ENCODE measurements around the gene AP2S1.

DNA sequence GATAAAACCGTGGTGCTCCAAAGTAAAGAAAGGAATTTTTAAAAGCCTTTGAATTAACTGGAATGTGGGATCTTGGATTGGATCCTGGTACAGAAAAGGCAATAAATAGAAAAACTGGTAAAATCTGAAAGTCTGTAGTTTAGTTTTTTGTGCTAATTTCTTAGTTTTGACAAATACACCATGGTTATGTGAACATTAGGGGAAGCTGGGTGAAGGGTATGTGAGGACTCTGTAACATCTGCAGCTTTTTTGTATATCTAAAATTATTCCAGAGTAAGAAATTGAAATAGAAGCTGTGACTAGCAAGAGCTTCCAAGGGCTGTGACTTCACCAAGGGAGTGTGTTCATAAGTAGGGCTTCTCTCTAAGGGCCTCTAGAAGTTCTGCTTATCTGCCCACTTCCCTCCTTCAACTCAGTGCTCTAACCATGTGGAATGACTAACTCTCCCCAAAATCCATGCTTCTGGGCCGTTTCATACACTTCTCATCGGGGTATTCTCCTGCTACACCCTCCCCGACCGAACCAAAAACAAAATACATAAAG is 36.7 kb upstream of the AP2S1 start:
- no peak for TF ChIP-seq MAX (IDR thresholded peaks at IDR 0.05; ENCODE audit: low read depth, low read length)
- TF ChIP-seq CTCF (IDR thresholded peaks at IDR 0.05; ENCODE audit: low read depth, low read length): no peak
- TF ChIP-seq POLR2A (IDR thresholded peaks at IDR 0.05; ENCODE audit: extremely low read depth, insufficient read length): no peak

All from NB4 (cell line).